IMR-90 (cell line): ENCODE measurements around the gene CFDP1. TPM values are rescaled to one million over a fixed set of nuclear protein-coding genes. Genes with fewer than 3 reads are reported as not detected.

Experiments
- ATAC-seq: fragments of 200-7000 bp; cut with Tn5 transposase; 2 replicates; pipeline ENCODE4 v1.9.1; 2020; ENCODE audit warnings: low read depth, mild to moderate bottlenecking, moderate library complexity
- BruUV-seq: library from RNA; stranded (reverse); fragments of 400-500 nt; replicated peaks from 2 replicates; lab custom pipeline; 2021; lab: Mats Ljungman, UMichigan
- CTCF ChIA-PET: fragments of 300-600 bp; formaldehyde crosslinking; extraction: SDS; loops from one replicate; lab custom pipeline; 2021; ENCODE audit warnings: antibody characterized with exemption; lab: Yijun Ruan, JAX
- POLR2A ChIA-PET: fragments of 300-600 bp; sonication (Branson Sonifier 250); formaldehyde crosslinking; loops from one replicate; lab custom pipeline; 2022; ENCODE audit warnings: antibody characterized with exemption; ENCODE audit not compliant: unreplicated experiment; lab: Charles Lee
- DNase-seq: peaks from one replicate; pipeline ENCODE4 v3.0.0; 2013
- H2AFZ ChIP-seq: replicated peaks from 2 replicates; pipeline ENCODE3; 2013; ENCODE audit warnings: low read length, mild to moderate bottlenecking; ENCODE audit not compliant: poor library complexity
- H2AK5ac ChIP-seq: 2 replicates; pipeline ENCODE4 v1.6.1; 2013; ENCODE audit warnings: low read depth, low read length, inconsistent platforms
- H2AK9ac ChIP-seq: replicated peaks from 2 replicates; pipeline ENCODE3; 2013; ENCODE audit warnings: mild to moderate bottlenecking, low read depth, low read length, moderate library complexity; ENCODE audit not compliant: poor library complexity
- H2BK120ac ChIP-seq: 2 replicates; pipeline ENCODE4 v1.6.1; 2013; ENCODE audit warnings: low read depth, low read length, inconsistent platforms
- H2BK15ac ChIP-seq: 3 replicates; pipeline ENCODE4 v1.6.1; 2013; ENCODE audit warnings: low read depth, low read length, inconsistent platforms
- H2BK20ac ChIP-seq: 2 replicates; pipeline ENCODE4 v1.6.1; 2013; ENCODE audit warnings: low read depth, mild to moderate bottlenecking, inconsistent platforms, low read length, moderate library complexity
- H2BK5ac ChIP-seq: 2 replicates; pipeline ENCODE4 v1.6.1; 2013; ENCODE audit warnings: mild to moderate bottlenecking, low read depth, low read length, inconsistent platforms; ENCODE audit not compliant: poor library complexity, severe bottlenecking
- H3K14ac ChIP-seq: replicated peaks from 2 replicates; pipeline ENCODE4 v1.6.1; 2013; ENCODE audit warnings: low read depth, low read length, inconsistent platforms
- H3K18ac ChIP-seq: 2 replicates; pipeline ENCODE4 v1.6.1; 2013; ENCODE audit warnings: low read depth, low read length, control low read depth
- H3K23ac ChIP-seq: 2 replicates; pipeline ENCODE4 v1.6.1; 2013; ENCODE audit warnings: low read depth, low read length, inconsistent platforms
- H3K27ac ChIP-seq: 2 replicates; pipeline ENCODE4 v1.5.1; 2013; ENCODE audit warnings: mild to moderate bottlenecking, control low read depth, low read length; ENCODE audit not compliant: insufficient read depth
- H3K27me3 ChIP-seq: 2 replicates; pipeline ENCODE4 v1.6.1; 2013; ENCODE audit warnings: low read length; ENCODE audit not compliant: control insufficient read depth, insufficient read depth
- H3K36me3 ChIP-seq: 2 replicates; pipeline ENCODE4 v1.6.1; 2013; ENCODE audit warnings: low read length, mixed read lengths; ENCODE audit not compliant: control insufficient read depth, insufficient read depth
- H3K4ac ChIP-seq: 2 replicates; pipeline ENCODE4 v1.6.1; 2013; ENCODE audit warnings: low read depth, low read length, inconsistent platforms
- H3K4me1 ChIP-seq: 2 replicates; pipeline ENCODE4 v1.6.1; 2013; ENCODE audit warnings: low read length, mixed read lengths; ENCODE audit not compliant: control insufficient read depth, insufficient read depth
- H3K4me2 ChIP-seq: 2 replicates; pipeline ENCODE4 v1.6.1; 2013; ENCODE audit warnings: low read depth, mild to moderate bottlenecking, control low read depth, low read length, moderate library complexity
- H3K4me3 ChIP-seq: 2 replicates; pipeline ENCODE4 v1.5.1; 2013; ENCODE audit warnings: low read depth, mild to moderate bottlenecking, control low read depth, low read length, moderate library complexity; ENCODE audit not compliant: insufficient read depth
- H3K56ac ChIP-seq: 2 replicates; pipeline ENCODE4 v1.6.1; 2013; ENCODE audit warnings: low read length, inconsistent platforms; ENCODE audit not compliant: insufficient read depth; ENCODE audit errors: extremely low read depth
- H3K79me1 ChIP-seq, 2 experiments: 2 replicates each; pipeline ENCODE4 v1.6.1; 2013; ENCODE audit warnings: low read length in 2 of 2, inconsistent platforms in 1 of 2, low read depth in 1 of 2
- H3K9ac ChIP-seq: 2 replicates; pipeline ENCODE4 v1.6.1; 2013; ENCODE audit warnings: low read depth, low read length, control low read depth
- H3K9me1 ChIP-seq: 2 replicates; pipeline ENCODE4 v1.6.1; 2013; ENCODE audit warnings: low read length, inconsistent platforms; ENCODE audit not compliant: insufficient read depth
- H3K9me3 ChIP-seq: 2 replicates; pipeline ENCODE4 v1.6.1; 2013; ENCODE audit warnings: low read length; ENCODE audit not compliant: control insufficient read depth, insufficient read depth
- H4K20me1 ChIP-seq: 2 replicates; pipeline ENCODE4 v1.6.1; 2013; ENCODE audit warnings: low read length, inconsistent platforms; ENCODE audit not compliant: insufficient read depth
- H4K5ac ChIP-seq: 2 replicates; pipeline ENCODE4 v1.6.1; 2013; ENCODE audit warnings: mild to moderate bottlenecking, low read depth, low read length, control low read depth
- H4K8ac ChIP-seq, 2 experiments: 2 replicates each; pipeline ENCODE4 v1.6.1; 2013; ENCODE audit warnings: low read depth in 2 of 2, low read length in 2 of 2, control low read depth in 1 of 2, inconsistent platforms in 1 of 2
- H4K91ac ChIP-seq: 2 replicates; pipeline ENCODE4 v1.6.1; 2013; ENCODE audit warnings: low read depth, low read length, inconsistent platforms; ENCODE audit not compliant: insufficient read depth
- CEBPB ChIP-seq: IDR thresholded peaks from 2 replicates; pipeline ENCODE4 v1.6.1; 2012; ENCODE audit warnings: low read depth, low read length, improper control_type of control experiment
- CHD1 ChIP-seq: IDR thresholded peaks from 2 replicates; pipeline ENCODE4 v1.6.1; 2012; ENCODE audit warnings: low read depth, low read length, improper control_type of control experiment
- FOS ChIP-seq: fragments of 150-350 bp; IDR thresholded peaks from 2 replicates; pipeline ENCODE4 v1.6.1; 2016; ENCODE audit warnings: low read depth, low read length
- MAFK ChIP-seq: IDR thresholded peaks from 2 replicates; pipeline ENCODE4 v1.6.1; 2012; ENCODE audit warnings: low read depth, low read length, improper control_type of control experiment
- MXI1 ChIP-seq: IDR thresholded peaks from 2 replicates; pipeline ENCODE4 v1.6.1; 2012; ENCODE audit warnings: low read depth, mild to moderate bottlenecking, low read length, moderate library complexity, borderline replicate concordance
- NFE2L2 ChIP-seq: fragments of 150-350 bp; IDR thresholded peaks from 2 replicates; pipeline ENCODE4 v1.6.1; 2016; ENCODE audit warnings: low read depth, mild to moderate bottlenecking, low read length
- RCOR1 ChIP-seq: IDR thresholded peaks from 2 replicates; pipeline ENCODE4 v1.6.1; 2012; ENCODE audit warnings: mild to moderate bottlenecking, low read length, improper control_type of control experiment; ENCODE audit not compliant: insufficient replicate concordance
- RFX5 ChIP-seq: IDR thresholded peaks from 2 replicates; pipeline ENCODE4 v1.8.0; 2012; ENCODE audit warnings: low read depth, mild to moderate bottlenecking, low read length, moderate library complexity
- WGBS, 2 experiments: methylation state at CpG; one replicate each; pipeline versions ENCODE4 v1.1.5 to v1.1.7; 2013; ENCODE audit warnings: missing lambda C conversion rate in 2 of 2; ENCODE audit not compliant: insufficient read length in 1 of 2; ENCODE audit errors: extremely low coverage in 2 of 2; 5-methylcytosine and 5-hydroxymethylcytosine counted together
- dilution Hi-C: fragments of 300-500 bp; cut with HindIII; formaldehyde crosslinking; loops from one replicate; pipeline ENCODE4 v1.14.3; 2018; ENCODE audit warnings: low sequenced_read_pairs; ENCODE audit not compliant: unreplicated experiment
- in situ Hi-C: fragments of 300-500 bp; cut with MboI; formaldehyde crosslinking; loops from 3 replicates; pipeline ENCODE4 v1.14.3; 2019; ENCODE audit warnings: low sequenced_read_pairs, inconsistent platforms, mixed read lengths
- intact Hi-C: fragments of 100-400 bp; cut with micrococcal nuclease; formaldehyde crosslinking; loops from 2 replicates; pipeline ENCODE4 v1.10.0; 2022
- polyA plus RNA-seq, 3 experiments: library from polyadenylated mRNA; depleted of rRNA; stranded (reverse); fragments of >200 nt; gene quantifications; 2 replicates each; pipeline ENCODE4 v1.2.3, GENCODE V29; 2012; ENCODE audit warnings: low replicate concordance in 1 of 3
- total RNA-seq: library from RNA; depleted of rRNA; stranded (reverse); fragments of >200 nt; gene quantifications from 2 replicates; pipeline ENCODE4 v1.2.3, GENCODE V29; 2012
- TF ChIP-seq, protein P1 (sequence below): conservative IDR thresholded peaks from 2 replicates; pipeline ENCODE4 v1.5.1; 2012; ENCODE audit warnings: mild to moderate bottlenecking, low read depth, low read length, improper control_type of control experiment
- TF ChIP-seq, protein P2 (sequence below): fragments of 150-350 bp; IDR thresholded peaks from 2 replicates; pipeline ENCODE4 v1.6.1; 2016; ENCODE audit warnings: low read depth, mild to moderate bottlenecking, low read length, moderate library complexity, borderline replicate concordance
- TF ChIP-seq, protein P3 (sequence below): fragments of 150-350 bp; IDR thresholded peaks from 2 replicates; pipeline ENCODE4 v1.6.1; 2017; ENCODE audit warnings: mild to moderate bottlenecking, antibody characterized with exemption, low read length, low read depth

The CFDP1 gene
- total and polyA plus RNA-seq, 2 of the 4 experiments (the other 2 are of a cell fraction), result 15.6 to 38.7 TPM

DNA sequence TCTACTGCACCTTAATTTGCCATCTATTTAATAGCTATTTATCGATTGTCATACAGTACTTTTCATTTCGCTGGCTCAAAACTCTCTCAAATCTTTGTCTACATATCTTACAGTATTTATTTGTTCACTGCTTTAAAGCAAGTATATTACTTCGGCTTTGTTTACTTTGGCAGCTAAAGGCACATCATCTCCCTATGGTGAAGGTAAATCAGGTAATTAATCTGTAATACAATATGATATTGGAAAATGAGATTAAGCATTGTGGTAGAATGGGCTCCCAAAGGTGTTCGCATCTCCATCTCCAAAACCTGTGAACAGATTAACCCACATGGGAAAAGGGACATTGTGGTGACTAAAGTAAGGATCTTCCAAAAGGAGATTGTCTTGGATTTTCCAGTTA is 24.7 kb upstream of the CFDP1 start:
- in situ Hi-C loops, result no loop called here
- Histone ChIP-seq H4K5ac (no peak overlapping the region), H3K27ac (no peak overlapping the region), H2AK9ac (no peak overlapping the region), H2AK5ac (no peak overlapping the region), H3K18ac (no peak overlapping the region), H3K4me3 (no peak overlapping the region), H3K4ac (no peak overlapping the region), H4K20me1 (peaks cover 43% of the 10 kb centered on the region), H3K4me1 (no peaks in the 10 kb centered on the region; the same call in 1 of the 2 replicates), H2BK120ac (no peak overlapping the region), H4K8ac (no peak overlapping the region), H4K91ac (no peak overlapping the region), H3K9ac (no peak overlapping the region), H3K36me3 (no peaks in the 10 kb centered on the region), H3K23ac (no peak overlapping the region), H2BK20ac (no peak overlapping the region), H3K79me1 (peaks cover 33 to 85% of the 10 kb centered on the region in 2 experiments), H2BK5ac (no peak overlapping the region), H3K14ac (no peak overlapping the region), H3K4me2 (no peak overlapping the region), H3K56ac (no peak overlapping the region), H2BK15ac (no peak overlapping the region), H2AFZ (no peak overlapping the region), H3K9me3 (no peaks in the 10 kb centered on the region), H3K9me1 (peaks cover 18% of the 10 kb centered on the region), H3K27me3 (no peaks in the 10 kb centered on the region)
- TF ChIP-seq RCOR1 (no peak), FOS (no peak), MXI1 (no peak), NFE2L2 (no peak), CEBPB (no peak), RFX5 (no peak), CHD1 (no peak), MAFK (no peak)
- TF ChIP-seq, protein P1, sequence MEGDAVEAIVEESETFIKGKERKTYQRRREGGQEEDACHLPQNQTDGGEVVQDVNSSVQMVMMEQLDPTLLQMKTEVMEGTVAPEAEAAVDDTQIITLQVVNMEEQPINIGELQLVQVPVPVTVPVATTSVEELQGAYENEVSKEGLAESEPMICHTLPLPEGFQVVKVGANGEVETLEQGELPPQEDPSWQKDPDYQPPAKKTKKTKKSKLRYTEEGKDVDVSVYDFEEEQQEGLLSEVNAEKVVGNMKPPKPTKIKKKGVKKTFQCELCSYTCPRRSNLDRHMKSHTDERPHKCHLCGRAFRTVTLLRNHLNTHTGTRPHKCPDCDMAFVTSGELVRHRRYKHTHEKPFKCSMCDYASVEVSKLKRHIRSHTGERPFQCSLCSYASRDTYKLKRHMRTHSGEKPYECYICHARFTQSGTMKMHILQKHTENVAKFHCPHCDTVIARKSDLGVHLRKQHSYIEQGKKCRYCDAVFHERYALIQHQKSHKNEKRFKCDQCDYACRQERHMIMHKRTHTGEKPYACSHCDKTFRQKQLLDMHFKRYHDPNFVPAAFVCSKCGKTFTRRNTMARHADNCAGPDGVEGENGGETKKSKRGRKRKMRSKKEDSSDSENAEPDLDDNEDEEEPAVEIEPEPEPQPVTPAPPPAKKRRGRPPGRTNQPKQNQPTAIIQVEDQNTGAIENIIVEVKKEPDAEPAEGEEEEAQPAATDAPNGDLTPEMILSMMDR, result no peak
- TF ChIP-seq, protein P2, sequence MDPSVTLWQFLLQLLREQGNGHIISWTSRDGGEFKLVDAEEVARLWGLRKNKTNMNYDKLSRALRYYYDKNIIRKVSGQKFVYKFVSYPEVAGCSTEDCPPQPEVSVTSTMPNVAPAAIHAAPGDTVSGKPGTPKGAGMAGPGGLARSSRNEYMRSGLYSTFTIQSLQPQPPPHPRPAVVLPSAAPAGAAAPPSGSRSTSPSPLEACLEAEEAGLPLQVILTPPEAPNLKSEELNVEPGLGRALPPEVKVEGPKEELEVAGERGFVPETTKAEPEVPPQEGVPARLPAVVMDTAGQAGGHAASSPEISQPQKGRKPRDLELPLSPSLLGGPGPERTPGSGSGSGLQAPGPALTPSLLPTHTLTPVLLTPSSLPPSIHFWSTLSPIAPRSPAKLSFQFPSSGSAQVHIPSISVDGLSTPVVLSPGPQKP, result no peak
- TF ChIP-seq, protein P3, sequence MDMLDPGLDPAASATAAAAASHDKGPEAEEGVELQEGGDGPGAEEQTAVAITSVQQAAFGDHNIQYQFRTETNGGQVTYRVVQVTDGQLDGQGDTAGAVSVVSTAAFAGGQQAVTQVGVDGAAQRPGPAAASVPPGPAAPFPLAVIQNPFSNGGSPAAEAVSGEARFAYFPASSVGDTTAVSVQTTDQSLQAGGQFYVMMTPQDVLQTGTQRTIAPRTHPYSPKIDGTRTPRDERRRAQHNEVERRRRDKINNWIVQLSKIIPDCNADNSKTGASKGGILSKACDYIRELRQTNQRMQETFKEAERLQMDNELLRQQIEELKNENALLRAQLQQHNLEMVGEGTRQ, result no peak
- intact Hi-C loops, result no loop called here
- ATAC-seq (no peak), DNase-seq (no peak)
- CTCF ChIA-PET, result interaction anchor here (1.1 kb wide), 1 partner anchor 79 kb away, joined by 8 read pairs; no protein-coding TSS in a partner anchor
- no CpG with 5 or more reads among the region's 4 CpGs for WGBS, 2 experiments
- POLR2A ChIA-PET, result no interaction called here
- BruUV-seq, result no TSS peak
- dilution Hi-C loops, result no loop called here
